WTC11 (cell line): Measurements from ENCODE around the gene TAF15. TPM values are rescaled to one million over a fixed set of nuclear protein-coding genes. Genes with fewer than 3 reads are reported as not detected.

ENCODE experiments used
- ATAC-seq: fragments of 200-7000 bp; cut with Tn5 transposase; 2 replicates; pipeline ENCODE4 v1.10.0; 2021; ENCODE audit warnings: mild to moderate bottlenecking, moderate library complexity
- CTCF ChIA-PET: fragments of 300-600 bp; sonication (Branson Sonifier 250); formaldehyde crosslinking; loops from one replicate; lab custom pipeline; 2021; ENCODE audit warnings: antibody characterized with exemption; lab: Charles Lee
- POLR2A ChIA-PET: fragments of 350-600 bp; sonication (Branson Sonifier 250); formaldehyde crosslinking; loops from one replicate; lab custom pipeline; 2021; ENCODE audit warnings: antibody characterized with exemption; lab: Charles Lee
- DNase-seq: peaks from one replicate; pipeline ENCODE4 v3.0.0; 2021; ENCODE audit warnings: low spot score
- H3K27ac Mint-ChIP-seq: 2 replicates; pipeline ENCODE4 v1.8.0; 2021; ENCODE audit warnings: mixed read lengths
- H3K27me3 Mint-ChIP-seq: 2 replicates; pipeline ENCODE4 v1.8.0; 2021; ENCODE audit warnings: low read depth, mild to moderate bottlenecking, moderate library complexity, mixed read lengths
- H3K36me3 Mint-ChIP-seq: 2 replicates; pipeline ENCODE4 v1.8.0; 2021; ENCODE audit warnings: mixed read lengths
- H3K4me1 Mint-ChIP-seq: 2 replicates; pipeline ENCODE4 v1.8.0; 2022; ENCODE audit warnings: mixed read lengths
- H3K4me3 Mint-ChIP-seq: 2 replicates; pipeline ENCODE4 v1.8.0; 2021; ENCODE audit warnings: mild to moderate bottlenecking, moderate library complexity, mixed read lengths
- H3K9me3 Mint-ChIP-seq: 2 replicates; pipeline ENCODE4 v1.8.0; 2021; ENCODE audit warnings: mixed read lengths
- CREB1 ChIP-seq: sonication (generic); formaldehyde crosslinking; IDR thresholded peaks from 2 replicates; pipeline ENCODE4 v1.8.0; 2023; ENCODE audit warnings: mild to moderate bottlenecking, missing genetic modification reagents
- CREM ChIP-seq: sonication (generic); formaldehyde crosslinking; IDR thresholded peaks from 2 replicates; pipeline ENCODE4 v1.8.1; 2022; ENCODE audit warnings: mild to moderate bottlenecking, missing genetic modification reagents, moderate library complexity
- GABPB1 ChIP-seq: sonication (generic); formaldehyde crosslinking; IDR thresholded peaks from 2 replicates; pipeline ENCODE4 v1.8.1; 2023; ENCODE audit warnings: mild to moderate bottlenecking, missing genetic modification reagents
- GTF2I ChIP-seq: fragments of 250-450 bp; sonication (Bioruptor Pico); conservative IDR thresholded peaks from 2 replicates; pipeline ENCODE4 v1.4.0; 2021; ENCODE audit warnings: mild to moderate bottlenecking
- HMGA2 ChIP-seq: fragments of 250-450 bp; sonication (Bioruptor Pico); IDR thresholded peaks from 2 replicates; pipeline ENCODE4 v1.4.0; 2021; ENCODE audit warnings: mild to moderate bottlenecking, moderate library complexity
- JAZF1 ChIP-seq: fragments of 250-450 bp; sonication (Bioruptor Pico); IDR thresholded peaks from 2 replicates; pipeline ENCODE4 v1.9.0; 2021; ENCODE audit warnings: moderate library complexity, mild to moderate bottlenecking, inconsistent platforms
- MYBL2 ChIP-seq: sonication (generic); formaldehyde crosslinking; IDR thresholded peaks from 2 replicates; pipeline ENCODE4 v1.8.1; 2023; ENCODE audit warnings: mild to moderate bottlenecking, moderate library complexity, missing genetic modification reagents
- SMAD3 ChIP-seq: sonication (generic); formaldehyde crosslinking; IDR thresholded peaks from 2 replicates; pipeline ENCODE4 v1.8.0; 2022; ENCODE audit warnings: missing genetic modification reagents, mild to moderate bottlenecking, borderline replicate concordance
- SMAD4 ChIP-seq: sonication (generic); formaldehyde crosslinking; IDR thresholded peaks from 2 replicates; pipeline ENCODE4 v1.8.0; 2022; ENCODE audit warnings: mild to moderate bottlenecking, missing genetic modification reagents
- TEAD1 ChIP-seq: sonication (generic); formaldehyde crosslinking; IDR thresholded peaks from 2 replicates; pipeline ENCODE4 v1.8.0; 2022; ENCODE audit warnings: mild to moderate bottlenecking, missing genetic modification reagents
- ZNF232 ChIP-seq: sonication (generic); formaldehyde crosslinking; IDR thresholded peaks from 2 replicates; pipeline ENCODE4 v1.8.0; 2022; ENCODE audit warnings: mild to moderate bottlenecking, missing genetic modification reagents
- ZNF396 ChIP-seq: fragments of 250-450 bp; sonication (Bioruptor Pico); IDR thresholded peaks from 2 replicates; pipeline ENCODE4 v1.8.0; 2021; ENCODE audit warnings: mild to moderate bottlenecking, moderate library complexity, borderline replicate concordance
- total RNA-seq: library from RNA; stranded (reverse); gene quantifications from 3 replicates; pipeline ENCODE4 v1.2.3, GENCODE V29; 2021
- TF ChIP-seq, protein P1 (sequence below): sonication (generic); formaldehyde crosslinking; conservative IDR thresholded peaks from 2 replicates; pipeline ENCODE4 v1.8.1; 2022; ENCODE audit warnings: mild to moderate bottlenecking, missing genetic modification reagents
- TF ChIP-seq, protein P2 (sequence below): sonication (generic); formaldehyde crosslinking; IDR thresholded peaks from 2 replicates; pipeline ENCODE4 v1.8.1; 2023; ENCODE audit warnings: mild to moderate bottlenecking, missing genetic modification reagents, borderline replicate concordance
- TF ChIP-seq, protein P3 (sequence below): sonication (generic); formaldehyde crosslinking; IDR thresholded peaks from 2 replicates; pipeline ENCODE4 v1.8.1; 2023; ENCODE audit warnings: mild to moderate bottlenecking, missing genetic modification reagents, moderate library complexity
- TF ChIP-seq, protein P4 (sequence below): sonication (generic); formaldehyde crosslinking; IDR thresholded peaks from 2 replicates; pipeline ENCODE4 v1.8.1; 2023; ENCODE audit warnings: mild to moderate bottlenecking, moderate library complexity, missing genetic modification reagents
- TF ChIP-seq, protein P5 (sequence below): sonication (generic); formaldehyde crosslinking; IDR thresholded peaks from 2 replicates; pipeline ENCODE4 v1.8.0; 2022; ENCODE audit warnings: missing genetic modification reagents

TAF15 gene
- total RNA-seq, 1 experiment from 2014 or later, result 273 TPM

DNA sequence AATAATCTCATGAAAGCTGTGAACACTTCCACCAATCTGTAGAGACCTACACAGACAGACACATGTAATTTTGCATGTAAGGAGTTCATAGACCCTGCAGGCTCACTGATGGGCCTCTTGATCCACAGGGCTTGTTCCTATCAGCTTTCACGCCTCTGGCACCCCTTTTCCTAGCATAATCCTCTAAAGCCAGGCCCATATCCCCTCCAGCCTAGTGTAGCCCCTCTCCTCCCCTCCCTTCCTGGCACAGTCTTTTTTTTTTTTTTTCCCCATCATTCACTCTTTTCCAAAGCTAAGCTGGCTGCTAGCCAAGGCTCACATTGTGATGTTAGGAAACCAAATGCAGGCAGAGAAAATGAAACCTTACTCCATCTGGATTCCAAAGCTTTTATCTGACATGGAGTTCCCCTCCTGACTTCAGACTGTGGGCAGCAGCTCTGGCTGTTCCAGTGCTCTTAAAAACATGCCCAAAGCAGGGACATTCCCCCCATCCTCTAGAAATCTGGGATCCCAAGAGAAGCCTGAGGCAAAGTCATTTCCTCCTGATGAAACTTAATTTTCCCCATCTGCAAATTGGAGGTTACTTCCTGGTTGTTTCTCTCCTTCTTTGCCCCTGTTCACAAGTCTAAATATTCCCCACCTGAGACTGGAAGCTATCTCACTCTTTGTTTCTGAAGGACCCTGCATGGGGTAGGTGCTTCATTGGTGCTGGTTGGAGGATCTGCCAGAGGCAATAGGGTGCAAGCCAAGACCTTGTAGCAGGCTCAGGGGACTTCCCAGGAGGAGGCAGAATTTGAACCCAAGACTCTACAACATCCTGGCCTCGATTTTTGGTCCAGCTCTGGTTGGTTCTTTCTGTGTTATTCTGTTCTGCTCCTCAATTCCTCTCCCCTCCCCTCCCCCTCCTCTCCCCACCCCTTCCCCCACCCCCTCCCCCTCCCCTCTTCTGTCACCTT is 80.8 kb downstream of the TAF15 start (continued):
- TF ChIP-seq GABPB1 (CRISPR knock-in tag) (no peak), ZNF396 (CRISPR knock-in tag) (no peak)
- TF ChIP-seq, protein P1, sequence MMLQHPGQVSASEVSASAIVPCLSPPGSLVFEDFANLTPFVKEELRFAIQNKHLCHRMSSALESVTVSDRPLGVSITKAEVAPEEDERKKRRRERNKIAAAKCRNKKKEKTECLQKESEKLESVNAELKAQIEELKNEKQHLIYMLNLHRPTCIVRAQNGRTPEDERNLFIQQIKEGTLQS (CRISPR knock-in tag), result no peak

DNA sequence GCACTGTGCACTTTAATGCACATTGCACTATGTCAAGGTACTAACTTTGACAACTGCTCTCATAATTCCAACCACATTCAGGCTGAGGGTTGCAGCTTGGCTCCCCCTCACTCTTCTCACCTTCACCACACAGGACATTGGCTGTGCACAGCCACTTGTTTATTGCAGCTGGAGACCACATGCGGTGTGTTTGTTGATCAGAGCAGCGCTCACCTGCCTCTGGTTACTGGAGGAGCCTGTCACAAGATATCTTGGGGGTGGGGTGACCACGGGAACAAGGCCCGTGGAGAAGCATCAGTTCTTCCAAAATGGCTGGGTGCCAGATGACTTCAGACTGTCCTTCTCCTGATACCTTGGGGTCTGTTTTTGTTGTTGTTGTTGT is 81.5 kb downstream of the TAF15 start:
- CTCF ChIA-PET, result interaction anchor here (2.1 kb wide), 1 partner anchor 19 kb away, joined by 5 read pairs; no protein-coding TSS in a partner anchor
- H3K36me3 Mint-ChIP-seq, result no peaks in the 10 kb centered on the region
- no peak overlapping the region for H3K4me3 Mint-ChIP-seq
- H3K27me3 Mint-ChIP-seq, result no peaks in the 10 kb centered on the region
- H3K27ac Mint-ChIP-seq, result no peak overlapping the region
- TF ChIP-seq, protein P2, sequence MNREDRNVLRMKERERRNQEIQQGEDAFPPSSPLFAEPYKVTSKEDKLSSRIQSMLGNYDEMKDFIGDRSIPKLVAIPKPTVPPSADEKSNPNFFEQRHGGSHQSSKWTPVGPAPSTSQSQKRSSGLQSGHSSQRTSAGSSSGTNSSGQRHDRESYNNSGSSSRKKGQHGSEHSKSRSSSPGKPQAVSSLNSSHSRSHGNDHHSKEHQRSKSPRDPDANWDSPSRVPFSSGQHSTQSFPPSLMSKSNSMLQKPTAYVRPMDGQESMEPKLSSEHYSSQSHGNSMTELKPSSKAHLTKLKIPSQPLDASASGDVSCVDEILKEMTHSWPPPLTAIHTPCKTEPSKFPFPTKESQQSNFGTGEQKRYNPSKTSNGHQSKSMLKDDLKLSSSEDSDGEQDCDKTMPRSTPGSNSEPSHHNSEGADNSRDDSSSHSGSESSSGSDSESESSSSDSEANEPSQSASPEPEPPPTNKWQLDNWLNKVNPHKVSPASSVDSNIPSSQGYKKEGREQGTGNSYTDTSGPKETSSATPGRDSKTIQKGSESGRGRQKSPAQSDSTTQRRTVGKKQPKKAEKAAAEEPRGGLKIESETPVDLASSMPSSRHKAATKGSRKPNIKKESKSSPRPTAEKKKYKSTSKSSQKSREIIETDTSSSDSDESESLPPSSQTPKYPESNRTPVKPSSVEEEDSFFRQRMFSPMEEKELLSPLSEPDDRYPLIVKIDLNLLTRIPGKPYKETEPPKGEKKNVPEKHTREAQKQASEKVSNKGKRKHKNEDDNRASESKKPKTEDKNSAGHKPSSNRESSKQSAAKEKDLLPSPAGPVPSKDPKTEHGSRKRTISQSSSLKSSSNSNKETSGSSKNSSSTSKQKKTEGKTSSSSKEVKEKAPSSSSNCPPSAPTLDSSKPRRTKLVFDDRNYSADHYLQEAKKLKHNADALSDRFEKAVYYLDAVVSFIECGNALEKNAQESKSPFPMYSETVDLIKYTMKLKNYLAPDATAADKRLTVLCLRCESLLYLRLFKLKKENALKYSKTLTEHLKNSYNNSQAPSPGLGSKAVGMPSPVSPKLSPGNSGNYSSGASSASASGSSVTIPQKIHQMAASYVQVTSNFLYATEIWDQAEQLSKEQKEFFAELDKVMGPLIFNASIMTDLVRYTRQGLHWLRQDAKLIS (CRISPR knock-in tag), result no peak
- TF ChIP-seq, protein P3, sequence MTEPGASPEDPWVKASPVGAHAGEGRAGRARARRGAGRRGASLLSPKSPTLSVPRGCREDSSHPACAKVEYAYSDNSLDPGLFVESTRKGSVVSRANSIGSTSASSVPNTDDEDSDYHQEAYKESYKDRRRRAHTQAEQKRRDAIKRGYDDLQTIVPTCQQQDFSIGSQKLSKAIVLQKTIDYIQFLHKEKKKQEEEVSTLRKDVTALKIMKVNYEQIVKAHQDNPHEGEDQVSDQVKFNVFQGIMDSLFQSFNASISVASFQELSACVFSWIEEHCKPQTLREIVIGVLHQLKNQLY (CRISPR knock-in tag), result no peak
- TF ChIP-seq ZNF232 (CRISPR knock-in tag) (no peak), GTF2I (CRISPR knock-in tag) (no peak), TEAD1 (CRISPR knock-in tag) (no peak)
- ATAC-seq (peak; percentile 22; the same call in 1 of the 2 replicates), DNase-seq (no peak)
- peaks cover 22% of the 10 kb centered on the region for H3K4me1 Mint-ChIP-seq
- POLR2A ChIA-PET, result no interaction called here
- no peaks in the 10 kb centered on the region for H3K9me3 Mint-ChIP-seq

DNA sequence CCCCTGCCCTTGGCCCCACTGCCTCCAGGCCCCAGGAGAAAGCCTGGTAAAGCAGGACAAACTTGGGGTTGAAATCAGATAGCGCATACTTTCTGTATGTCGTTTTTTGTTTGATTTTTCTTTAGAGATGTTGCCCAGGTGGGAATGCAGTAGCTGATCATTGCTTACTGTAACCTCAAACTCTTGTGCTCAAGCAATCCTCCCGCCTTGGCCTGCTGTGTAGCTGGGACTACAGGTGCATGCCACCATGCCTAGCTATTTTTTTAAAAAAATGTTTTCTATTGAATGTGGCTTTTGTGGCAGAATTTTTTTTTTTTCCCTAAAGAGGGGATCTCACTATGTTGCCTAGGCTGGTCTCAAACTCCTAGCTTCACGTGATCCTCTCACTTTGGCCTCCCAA is 82.0 kb downstream of the TAF15 start:
- Mint-ChIP-seq H3K27me3 (no peaks in the 10 kb centered on the region), H3K9me3 (no peaks in the 10 kb centered on the region), H3K4me1 (peaks cover 22% of the 10 kb centered on the region), H3K27ac (no peak overlapping the region)
- CTCF ChIA-PET, result interaction anchor here (2.1 kb wide), 1 partner anchor 20 kb away, joined by 5 read pairs; no protein-coding TSS in a partner anchor
- DNase-seq, result no peak
- POLR2A ChIA-PET, result no interaction called here
- TF ChIP-seq JAZF1 (CRISPR knock-in tag) (no peak), SMAD3 (CRISPR knock-in tag) (no peak), CREB1 (CRISPR knock-in tag) (no peak), HMGA2 (no peak), SMAD4 (CRISPR knock-in tag) (no peak), MYBL2 (no peak), CREM (CRISPR knock-in tag) (no peak)
- TF ChIP-seq, protein P4, sequence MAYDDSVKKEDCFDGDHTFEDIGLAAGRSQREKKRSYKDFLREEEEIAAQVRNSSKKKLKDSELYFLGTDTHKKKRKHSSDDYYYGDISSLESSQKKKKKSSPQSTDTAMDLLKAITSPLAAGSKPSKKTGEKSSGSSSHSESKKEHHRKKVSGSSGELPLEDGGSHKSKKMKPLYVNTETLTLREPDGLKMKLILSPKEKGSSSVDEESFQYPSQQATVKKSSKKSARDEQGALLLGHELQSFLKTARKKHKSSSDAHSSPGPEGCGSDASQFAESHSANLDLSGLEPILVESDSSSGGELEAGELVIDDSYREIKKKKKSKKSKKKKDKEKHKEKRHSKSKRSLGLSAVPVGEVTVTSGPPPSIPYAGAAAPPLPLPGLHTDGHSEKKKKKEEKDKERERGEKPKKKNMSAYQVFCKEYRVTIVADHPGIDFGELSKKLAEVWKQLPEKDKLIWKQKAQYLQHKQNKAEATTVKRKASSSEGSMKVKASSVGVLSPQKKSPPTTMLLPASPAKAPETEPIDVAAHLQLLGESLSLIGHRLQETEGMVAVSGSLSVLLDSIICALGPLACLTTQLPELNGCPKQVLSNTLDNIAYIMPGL (CRISPR knock-in tag), result no peak
- TF ChIP-seq, protein P5, sequence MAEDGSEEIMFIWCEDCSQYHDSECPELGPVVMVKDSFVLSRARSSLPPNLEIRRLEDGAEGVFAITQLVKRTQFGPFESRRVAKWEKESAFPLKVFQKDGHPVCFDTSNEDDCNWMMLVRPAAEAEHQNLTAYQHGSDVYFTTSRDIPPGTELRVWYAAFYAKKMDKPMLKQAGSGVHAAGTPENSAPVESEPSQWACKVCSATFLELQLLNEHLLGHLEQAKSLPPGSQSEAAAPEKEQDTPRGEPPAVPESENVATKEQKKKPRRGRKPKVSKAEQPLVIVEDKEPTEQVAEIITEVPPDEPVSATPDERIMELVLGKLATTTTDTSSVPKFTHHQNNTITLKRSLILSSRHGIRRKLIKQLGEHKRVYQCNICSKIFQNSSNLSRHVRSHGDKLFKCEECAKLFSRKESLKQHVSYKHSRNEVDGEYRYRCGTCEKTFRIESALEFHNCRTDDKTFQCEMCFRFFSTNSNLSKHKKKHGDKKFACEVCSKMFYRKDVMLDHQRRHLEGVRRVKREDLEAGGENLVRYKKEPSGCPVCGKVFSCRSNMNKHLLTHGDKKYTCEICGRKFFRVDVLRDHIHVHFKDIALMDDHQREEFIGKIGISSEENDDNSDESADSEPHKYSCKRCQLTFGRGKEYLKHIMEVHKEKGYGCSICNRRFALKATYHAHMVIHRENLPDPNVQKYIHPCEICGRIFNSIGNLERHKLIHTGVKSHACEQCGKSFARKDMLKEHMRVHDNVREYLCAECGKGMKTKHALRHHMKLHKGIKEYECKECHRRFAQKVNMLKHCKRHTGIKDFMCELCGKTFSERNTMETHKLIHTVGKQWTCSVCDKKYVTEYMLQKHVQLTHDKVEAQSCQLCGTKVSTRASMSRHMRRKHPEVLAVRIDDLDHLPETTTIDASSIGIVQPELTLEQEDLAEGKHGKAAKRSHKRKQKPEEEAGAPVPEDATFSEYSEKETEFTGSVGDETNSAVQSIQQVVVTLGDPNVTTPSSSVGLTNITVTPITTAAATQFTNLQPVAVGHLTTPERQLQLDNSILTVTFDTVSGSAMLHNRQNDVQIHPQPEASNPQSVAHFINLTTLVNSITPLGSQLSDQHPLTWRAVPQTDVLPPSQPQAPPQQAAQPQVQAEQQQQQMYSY (CRISPR knock-in tag), result no peak
- TF ChIP-seq, protein P1 (CRISPR knock-in tag), result no peak
- TF ChIP-seq, protein P2 (CRISPR knock-in tag), result no peak
- TF ChIP-seq, all 79 proteins: peak for 0
- ATAC-seq, result no peak
- H3K36me3 Mint-ChIP-seq, result no peaks in the 10 kb centered on the region
- no peak overlapping the region for H3K4me3 Mint-ChIP-seq
